ENCODE data around the gene PTPRS.
A peak's percentile ranks its signal among the peaks of the same experiment; 100 is the strongest.

The PTPRS gene

DNA sequence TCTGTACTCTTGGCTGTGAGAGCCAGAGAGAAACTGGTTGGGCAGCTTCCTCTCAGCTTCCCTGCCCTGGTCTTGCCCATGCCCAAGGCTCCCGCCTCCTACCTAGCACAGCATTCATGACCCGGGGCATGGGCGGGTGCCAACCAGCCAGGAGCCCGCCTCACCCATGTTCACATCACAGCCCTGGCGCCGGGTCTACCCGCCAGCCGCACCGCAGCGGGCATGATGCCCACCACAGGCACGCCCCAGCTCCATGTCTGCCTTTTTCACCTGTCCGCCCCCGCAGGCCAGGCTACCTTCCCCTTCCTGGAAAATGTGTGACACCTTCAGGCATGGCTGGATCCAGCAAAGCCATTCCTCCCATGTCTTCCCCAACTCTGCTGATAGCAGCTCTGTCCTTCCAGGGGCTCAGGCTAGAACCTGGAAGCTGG lies 42.1 kb downstream of the PTPRS start:
- peaks cover 0 to 5% of the 10 kb centered on the region in 2 experiments for H3K4me1 ChIP-seq (ENCODE audit: control insufficient read depth in 1 of 2, insufficient read depth in 2 of 2, low read length in 2 of 2)
- no peak overlapping the region for H2AFZ ChIP-seq (ENCODE audit: insufficient read depth, low read length, poor library complexity)
- no peak overlapping the region for H3K23ac ChIP-seq (ENCODE audit: low read length)
- no peak overlapping the region for H3K4me3 ChIP-seq (ENCODE audit: low read depth, low read length)
- H2BK12ac ChIP-seq (ENCODE audit: low read length) = no peak overlapping the region
- no peaks in the 10 kb centered on the region for H3K36me3 ChIP-seq (ENCODE audit: control insufficient read depth in 1 of 2, insufficient read depth in 2 of 2, low read length in 2 of 2)
- H3K27ac ChIP-seq (ENCODE audit: low read depth, low read length) = no peak overlapping the region
- no peak overlapping the region for H2BK5ac ChIP-seq (ENCODE audit: low read depth, low read length, poor library complexity)
- H3K79me1 ChIP-seq (ENCODE audit: low read length) = no peaks in the 10 kb centered on the region
- no peak overlapping the region for H3K4ac ChIP-seq (ENCODE audit: low read depth, low read length)
- H2BK120ac ChIP-seq (ENCODE audit: insufficient read depth, low read length, poor library complexity) = no peak overlapping the region
- DNase-seq = peak in 1 of 2 donors; percentile 36
- no peaks in the 10 kb centered on the region for H3K9me3 ChIP-seq (ENCODE audit: insufficient read depth, low read depth, low read length)
- H3K79me2 ChIP-seq (ENCODE audit: control insufficient read depth, insufficient read depth, low read length, poor library complexity) = no peaks in the 10 kb centered on the region
- H4K91ac ChIP-seq (ENCODE audit: low read depth, low read length) = no peak overlapping the region
- no CpG with 5 or more reads among the region's 13 CpGs for WGBS (ENCODE audit: extremely low coverage, insufficient coverage, insufficient read length)
- no peak overlapping the region for H2AK5ac ChIP-seq (ENCODE audit: low read length)
- no peak overlapping the region for H3K14ac ChIP-seq (ENCODE audit: low read length)
- H3K4me2 ChIP-seq (ENCODE audit: low read length) = no peak overlapping the region
- no peak overlapping the region for H3K18ac ChIP-seq (ENCODE audit: low read length)
- H3K9ac ChIP-seq (ENCODE audit: low read length) = no peak overlapping the region
- no peak overlapping the region for H4K12ac ChIP-seq (ENCODE audit: low read depth, low read length)
- no peak overlapping the region for H4K8ac ChIP-seq (ENCODE audit: low read depth, low read length)
- H3K27me3 ChIP-seq (ENCODE audit: insufficient read depth, low read length) = peaks cover 2% of the 10 kb centered on the region

DNA sequence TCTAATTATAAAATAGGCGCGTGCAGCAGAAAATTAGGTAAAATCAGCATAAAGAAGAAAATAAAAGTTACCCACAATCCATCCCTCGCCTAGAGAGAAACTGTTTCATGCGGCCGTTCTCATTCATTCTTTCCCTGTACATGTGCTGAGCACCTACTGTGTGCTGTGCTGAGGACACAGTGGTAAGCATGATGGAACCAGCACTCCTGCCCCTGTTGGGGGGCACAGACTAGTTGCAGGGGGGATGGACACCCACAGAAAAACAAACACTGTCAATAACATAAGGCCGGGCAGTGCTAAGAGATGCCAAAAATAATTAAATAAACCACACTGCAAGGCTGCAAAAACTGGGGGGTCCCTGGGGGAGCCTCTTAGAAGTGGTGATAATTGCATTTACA lies 43.3 kb downstream of the PTPRS start:
- H3K27me3 ChIP-seq (ENCODE audit: insufficient read depth, low read length) = peaks cover 2% of the 10 kb centered on the region

DNA sequence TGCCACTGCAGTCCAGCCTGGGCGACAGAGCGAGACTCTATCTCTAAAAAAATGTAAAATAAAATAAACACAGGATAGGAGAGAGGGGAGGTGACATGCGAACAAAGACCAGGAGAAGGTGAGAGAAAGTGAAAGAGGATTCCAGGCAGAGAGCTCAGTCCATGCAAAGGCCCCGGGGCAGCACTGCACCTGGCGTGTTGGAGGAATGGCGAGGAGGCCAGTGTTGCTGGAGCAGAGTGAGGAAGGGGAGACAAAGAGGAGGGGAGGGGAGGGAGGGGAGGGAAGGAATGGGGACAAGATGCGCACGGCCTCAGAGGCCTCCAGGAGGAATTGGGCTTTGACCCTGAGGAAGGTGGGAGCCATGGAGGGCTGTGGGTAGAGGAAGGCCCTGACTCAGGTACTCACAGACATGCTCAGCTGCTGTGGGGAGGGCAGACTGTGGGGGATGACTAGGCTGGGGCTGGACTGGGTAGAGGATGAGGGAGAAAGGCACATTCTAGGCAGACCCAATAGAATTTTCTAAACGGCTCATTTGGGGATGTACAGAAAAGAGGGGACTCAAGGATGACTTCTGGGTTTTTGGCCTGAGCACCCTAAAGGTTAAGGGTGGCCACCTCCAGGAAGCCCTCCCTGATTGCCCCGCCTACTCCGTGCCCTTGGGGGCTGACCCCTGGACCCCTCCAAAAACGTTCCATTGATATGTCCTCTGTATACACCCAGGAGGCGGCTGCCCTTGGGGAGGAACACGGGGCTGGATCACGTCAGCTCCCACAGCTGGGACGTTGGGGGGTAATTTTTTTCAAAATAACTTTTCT lies 43.9 kb downstream of the PTPRS start:
- H3K4me2 ChIP-seq (ENCODE audit: low read length) = no peak overlapping the region
- no peak overlapping the region for H4K12ac ChIP-seq (ENCODE audit: low read depth, low read length)
- H3K36me3 ChIP-seq (ENCODE audit: control insufficient read depth in 1 of 2, insufficient read depth in 2 of 2, low read length in 2 of 2) = no peaks in the 10 kb centered on the region
- H3K18ac ChIP-seq (ENCODE audit: low read length) = no peak overlapping the region
- no peak overlapping the region for H3K14ac ChIP-seq (ENCODE audit: low read length)
- H3K9ac ChIP-seq (ENCODE audit: low read length) = no peak overlapping the region
- no peaks in the 10 kb centered on the region for H3K9me3 ChIP-seq (ENCODE audit: insufficient read depth, low read depth, low read length)
- H3K4me1 ChIP-seq (ENCODE audit: control insufficient read depth in 1 of 2, insufficient read depth in 2 of 2, low read length in 2 of 2) = peaks cover 0 to 12% of the 10 kb centered on the region in 2 experiments
- H3K4me3 ChIP-seq (ENCODE audit: low read depth, low read length) = no peak overlapping the region
- H2BK120ac ChIP-seq (ENCODE audit: insufficient read depth, low read length, poor library complexity) = no peak overlapping the region
- H4K91ac ChIP-seq (ENCODE audit: low read depth, low read length) = no peak overlapping the region
- H3K4ac ChIP-seq (ENCODE audit: low read depth, low read length) = no peak overlapping the region
- no peak overlapping the region for H3K27ac ChIP-seq (ENCODE audit: low read depth, low read length)
- no CpG with 5 or more reads among the region's 16 CpGs for WGBS (ENCODE audit: extremely low coverage, insufficient coverage, insufficient read length)
- peaks cover 2% of the 10 kb centered on the region for H3K27me3 ChIP-seq (ENCODE audit: insufficient read depth, low read length)
- no peak overlapping the region for H2BK5ac ChIP-seq (ENCODE audit: low read depth, low read length, poor library complexity)
- H3K79me1 ChIP-seq (ENCODE audit: low read length) = peaks cover 2% of the 10 kb centered on the region
- no peak overlapping the region for H4K8ac ChIP-seq (ENCODE audit: low read depth, low read length)
- DNase-seq = peak; percentile 41 to 43
- H2AFZ ChIP-seq (ENCODE audit: insufficient read depth, low read length, poor library complexity) = no peak overlapping the region
- no peak overlapping the region for H3K23ac ChIP-seq (ENCODE audit: low read length)
- H3K79me2 ChIP-seq (ENCODE audit: control insufficient read depth, insufficient read depth, low read length, poor library complexity) = no peaks in the 10 kb centered on the region
- no peak overlapping the region for H2AK5ac ChIP-seq (ENCODE audit: low read length)
- H2BK12ac ChIP-seq (ENCODE audit: low read length) = no peak overlapping the region

More for the DNA sequence above, 43.3 kb downstream of the PTPRS start:
- Histone ChIP-seq H3K4me2 (ENCODE audit: low read length) (no peak overlapping the region), H4K8ac (ENCODE audit: low read depth, low read length) (no peak overlapping the region), H3K27ac (ENCODE audit: low read depth, low read length) (no peak overlapping the region), H4K12ac (ENCODE audit: low read depth, low read length) (no peak overlapping the region), H3K14ac (ENCODE audit: low read length) (no peak overlapping the region), H3K9ac (ENCODE audit: low read length) (no peak overlapping the region), H3K79me2 (ENCODE audit: control insufficient read depth, insufficient read depth, low read length, poor library complexity) (no peaks in the 10 kb centered on the region), H3K4ac (ENCODE audit: low read depth, low read length) (no peak overlapping the region), H2BK120ac (ENCODE audit: insufficient read depth, low read length, poor library complexity) (no peak overlapping the region), H4K91ac (ENCODE audit: low read depth, low read length) (no peak overlapping the region), H2BK12ac (ENCODE audit: low read length) (no peak overlapping the region), H3K9me3 (ENCODE audit: insufficient read depth, low read depth, low read length) (no peaks in the 10 kb centered on the region), H3K4me3 (ENCODE audit: low read depth, low read length) (no peak overlapping the region), H2AFZ (ENCODE audit: insufficient read depth, low read length, poor library complexity) (no peak overlapping the region), H3K79me1 (ENCODE audit: low read length) (peaks cover 2% of the 10 kb centered on the region), H3K18ac (ENCODE audit: low read length) (no peak overlapping the region), H2BK5ac (ENCODE audit: low read depth, low read length, poor library complexity) (no peak overlapping the region), H2AK5ac (ENCODE audit: low read length) (no peak overlapping the region), H3K4me1 (ENCODE audit: control insufficient read depth in 1 of 2, insufficient read depth in 2 of 2, low read length in 2 of 2) (peaks cover 0 to 10% of the 10 kb centered on the region in 2 experiments), H3K36me3 (ENCODE audit: control insufficient read depth in 1 of 2, insufficient read depth in 2 of 2, low read length in 2 of 2) (no peaks in the 10 kb centered on the region), H3K23ac (ENCODE audit: low read length) (no peak overlapping the region)
- no peak for DNase-seq
- WGBS (ENCODE audit: extremely low coverage, insufficient coverage, insufficient read length) = no CpG with 5 or more reads among the region's 6 CpGs

DNA sequence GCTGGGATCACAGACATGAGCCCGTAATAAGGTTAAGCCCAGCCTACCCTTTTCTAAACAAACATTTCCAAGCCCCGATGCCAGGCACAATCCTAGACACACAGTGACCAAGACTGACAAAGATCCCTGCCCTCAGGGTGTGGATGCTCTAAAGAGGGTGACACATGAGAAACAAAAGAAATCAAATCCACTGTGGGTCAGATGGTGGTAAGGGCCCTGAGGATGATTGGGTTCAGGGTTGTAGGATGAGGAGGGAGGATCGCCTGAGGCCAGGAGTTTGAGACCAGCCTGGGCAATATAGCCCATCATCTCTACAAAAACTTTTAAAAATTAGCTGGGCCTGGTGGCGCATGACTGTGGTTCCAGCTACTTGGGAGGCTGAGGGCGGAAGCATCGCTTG lies 44.6 kb downstream of the PTPRS start:
- H2BK12ac ChIP-seq (ENCODE audit: low read length) = no peak overlapping the region
- H3K79me1 ChIP-seq (ENCODE audit: low read length) = peaks cover 2% of the 10 kb centered on the region
- no peak overlapping the region for H3K4me3 ChIP-seq (ENCODE audit: low read depth, low read length)
- no peak overlapping the region for H3K14ac ChIP-seq (ENCODE audit: low read length)
- no CpG with 5 or more reads among the region's 6 CpGs for WGBS (ENCODE audit: extremely low coverage, insufficient coverage, insufficient read length)
- H3K4ac ChIP-seq (ENCODE audit: low read depth, low read length) = no peak overlapping the region
- no peak overlapping the region for H2BK5ac ChIP-seq (ENCODE audit: low read depth, low read length, poor library complexity)
- no peak overlapping the region for H4K12ac ChIP-seq (ENCODE audit: low read depth, low read length)
- H4K91ac ChIP-seq (ENCODE audit: low read depth, low read length) = no peak overlapping the region
- peaks cover 0 to 12% of the 10 kb centered on the region in 2 experiments for H3K4me1 ChIP-seq (ENCODE audit: control insufficient read depth in 1 of 2, insufficient read depth in 2 of 2, low read length in 2 of 2)
- H3K18ac ChIP-seq (ENCODE audit: low read length) = no peak overlapping the region
- H2AFZ ChIP-seq (ENCODE audit: insufficient read depth, low read length, poor library complexity) = no peak overlapping the region
- H2BK120ac ChIP-seq (ENCODE audit: insufficient read depth, low read length, poor library complexity) = no peak overlapping the region
- no peak overlapping the region for H2AK5ac ChIP-seq (ENCODE audit: low read length)
- H4K8ac ChIP-seq (ENCODE audit: low read depth, low read length) = no peak overlapping the region
- H3K36me3 ChIP-seq (ENCODE audit: control insufficient read depth in 1 of 2, insufficient read depth in 2 of 2, low read length in 2 of 2) = no peaks in the 10 kb centered on the region
- H3K27ac ChIP-seq (ENCODE audit: low read depth, low read length) = no peak overlapping the region
- H3K23ac ChIP-seq (ENCODE audit: low read length) = no peak overlapping the region
- no peaks in the 10 kb centered on the region for H3K9me3 ChIP-seq (ENCODE audit: insufficient read depth, low read depth, low read length)
- H3K79me2 ChIP-seq (ENCODE audit: control insufficient read depth, insufficient read depth, low read length, poor library complexity) = no peaks in the 10 kb centered on the region
- H3K27me3 ChIP-seq (ENCODE audit: insufficient read depth, low read length) = peaks cover 2% of the 10 kb centered on the region
- no peak overlapping the region for H3K9ac ChIP-seq (ENCODE audit: low read length)
- H3K4me2 ChIP-seq (ENCODE audit: low read length) = no peak overlapping the region
- peak; percentile 73 to 80 for DNase-seq

All from trophoblast cell (in vitro differentiated cells and primary cell).